Endothelial cell of umbilical vein (primary cell): ENCODE data around the gene GP9.

Source experiments
- TF ChIP-seq, protein P1 (sequence below): IDR thresholded peaks from 2 replicates; pipeline ENCODE4 v1.6.1; 2011; ENCODE audit not compliant: insufficient read depth, insufficient read length
- TF ChIP-seq, protein P2 (sequence below), 2 donors: IDR thresholded peaks; 1 replicate in 1 of 2; 2 replicates in 1 of 2; pipeline ENCODE4 v1.5.1; 2011; ENCODE audit warnings: low read length in 2 of 2, mild to moderate bottlenecking in 2 of 2, moderate library complexity in 2 of 2, control low read depth in 1 of 2, inconsistent platforms in 1 of 2, low read depth in 1 of 2; ENCODE audit not compliant: insufficient read depth in 1 of 2; ENCODE audit errors: extremely low read depth in 1 of 2

GRCh38 chr3:129031476-129032215 is 28.9 kb upstream of the GP9 start:
- TF ChIP-seq, protein P1, sequence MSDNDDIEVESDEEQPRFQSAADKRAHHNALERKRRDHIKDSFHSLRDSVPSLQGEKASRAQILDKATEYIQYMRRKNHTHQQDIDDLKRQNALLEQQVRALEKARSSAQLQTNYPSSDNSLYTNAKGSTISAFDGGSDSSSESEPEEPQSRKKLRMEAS, result no peak
- TF ChIP-seq, protein P2, sequence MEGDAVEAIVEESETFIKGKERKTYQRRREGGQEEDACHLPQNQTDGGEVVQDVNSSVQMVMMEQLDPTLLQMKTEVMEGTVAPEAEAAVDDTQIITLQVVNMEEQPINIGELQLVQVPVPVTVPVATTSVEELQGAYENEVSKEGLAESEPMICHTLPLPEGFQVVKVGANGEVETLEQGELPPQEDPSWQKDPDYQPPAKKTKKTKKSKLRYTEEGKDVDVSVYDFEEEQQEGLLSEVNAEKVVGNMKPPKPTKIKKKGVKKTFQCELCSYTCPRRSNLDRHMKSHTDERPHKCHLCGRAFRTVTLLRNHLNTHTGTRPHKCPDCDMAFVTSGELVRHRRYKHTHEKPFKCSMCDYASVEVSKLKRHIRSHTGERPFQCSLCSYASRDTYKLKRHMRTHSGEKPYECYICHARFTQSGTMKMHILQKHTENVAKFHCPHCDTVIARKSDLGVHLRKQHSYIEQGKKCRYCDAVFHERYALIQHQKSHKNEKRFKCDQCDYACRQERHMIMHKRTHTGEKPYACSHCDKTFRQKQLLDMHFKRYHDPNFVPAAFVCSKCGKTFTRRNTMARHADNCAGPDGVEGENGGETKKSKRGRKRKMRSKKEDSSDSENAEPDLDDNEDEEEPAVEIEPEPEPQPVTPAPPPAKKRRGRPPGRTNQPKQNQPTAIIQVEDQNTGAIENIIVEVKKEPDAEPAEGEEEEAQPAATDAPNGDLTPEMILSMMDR (IDR thresholded peaks at IDR 0.05; ENCODE audit: extremely low read depth in 1 of 2, insufficient read depth in 1 of 2, low read depth in 1 of 2, low read length in 2 of 2), result no peak
